ENCODE data around the gene SBNO2.

DNA sequence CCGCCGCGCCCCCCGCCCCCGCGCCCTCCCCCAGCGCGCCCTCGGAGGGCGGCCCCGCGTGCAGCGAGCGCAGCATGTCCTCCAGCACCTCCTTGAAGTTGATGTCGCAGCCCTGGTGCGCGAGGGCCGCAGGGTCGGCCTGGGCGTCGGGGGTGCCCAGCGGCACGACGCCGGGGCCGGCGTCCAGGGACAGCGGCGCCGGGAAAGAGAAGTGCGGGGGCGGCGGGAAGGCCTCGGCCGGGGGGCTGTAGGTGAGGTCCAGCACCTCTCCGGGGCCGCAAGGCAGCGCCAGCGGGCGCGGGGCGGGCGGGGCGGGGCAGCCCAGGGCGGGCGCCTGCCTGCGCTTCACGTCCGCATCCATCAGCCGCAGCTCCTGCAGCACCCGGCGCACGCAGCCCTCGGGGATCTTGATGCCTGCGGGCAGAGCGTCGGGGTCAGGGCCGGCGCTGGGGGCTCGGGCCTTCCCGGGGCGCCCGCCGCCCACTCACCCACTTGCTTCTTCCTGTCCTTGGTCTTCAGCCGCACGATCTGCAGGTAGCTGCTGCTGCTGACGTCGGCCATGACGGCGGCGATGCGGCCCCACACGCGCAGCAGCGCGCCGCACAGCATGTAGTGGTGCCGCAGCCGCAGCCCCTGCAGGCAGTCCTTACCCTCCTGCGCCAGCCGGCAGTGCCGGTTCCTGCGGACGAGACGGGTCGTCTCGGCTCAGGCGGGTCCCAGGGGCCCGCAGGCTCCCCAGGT is 65.6 kb downstream of the SBNO2 start:
- TF ChIP-seq CTCF (IDR thresholded peaks at IDR 0.05; ENCODE audit: extremely low read depth in 1 of 2, insufficient read depth in 1 of 2, low read depth in 1 of 2, low read length in 2 of 2) (no peak), POLR2AphosphoS5 (IDR thresholded peaks at IDR 0.05; ENCODE audit: insufficient read depth, low read depth, low read length) (peak; percentile 39), POLR2A (IDR thresholded peaks at IDR 0.05; ENCODE audit: low read depth, low read length) (no peak), EZH2 (IDR thresholded peaks at IDR 0.05; ENCODE audit: borderline replicate concordance, low read depth, low read length, severe bottlenecking) (no peak)
- TF ChIP-seq, protein P1, sequence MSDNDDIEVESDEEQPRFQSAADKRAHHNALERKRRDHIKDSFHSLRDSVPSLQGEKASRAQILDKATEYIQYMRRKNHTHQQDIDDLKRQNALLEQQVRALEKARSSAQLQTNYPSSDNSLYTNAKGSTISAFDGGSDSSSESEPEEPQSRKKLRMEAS (IDR thresholded peaks at IDR 0.05; ENCODE audit: insufficient read depth, insufficient read length): no peak

All from endothelial cell of umbilical vein (primary cell).